Common myeloid progenitor, CD34-positive (primary cell): ENCODE measurements around the gene ASIC1.
"Not testable (repeated sequence)": the region's sequence is repeated elsewhere in the genome, so short reads cannot be mapped to it uniquely, and the experiment has no call there.

Source experiments
- CTCF ChIA-PET: fragments of 350-600 bp; sonication (Branson Sonifier 250); formaldehyde crosslinking; loops from one replicate; lab custom pipeline; 2021; ENCODE audit warnings: antibody characterized with exemption; lab: Charles Lee
- POLR2A ChIA-PET: fragments of 350-600 bp; sonication (Branson Sonifier 250); formaldehyde crosslinking; loops from one replicate; lab custom pipeline; 2021; ENCODE audit warnings: antibody characterized with exemption; lab: Charles Lee
- DNase-seq, 3 donors: peaks; one replicate each; pipeline versions ENCODE4 v3.0.0 to v3.0.0-alpha.2; 2013
- H3K27ac ChIP-seq, 2 experiments: 1 replicate in 1 of 2; 2 replicates in 1 of 2; pipeline ENCODE4 v1.7.0; 2013; ENCODE audit warnings: inconsistent platforms in 2 of 2, low read length in 2 of 2, mild to moderate bottlenecking in 2 of 2, low read depth in 1 of 2, moderate library complexity in 1 of 2; ENCODE audit not compliant: severe bottlenecking in 2 of 2, insufficient read depth in 1 of 2, poor library complexity in 1 of 2
- H3K27me3 ChIP-seq, 5 experiments: replicated peaks in 2 of 5; 1 replicate in 3 of 5; 2 replicates in 2 of 5; pipeline versions ENCODE4 v1.6.1 to v1.7.0; 2013; ENCODE audit warnings: low read length in 4 of 5, mild to moderate bottlenecking in 2 of 5, moderate library complexity in 2 of 5, inconsistent platforms in 1 of 5; ENCODE audit not compliant: insufficient read depth in 5 of 5, control insufficient read depth in 4 of 5
- H3K36me3 ChIP-seq, 4 experiments: 1 replicate in 2 of 4; 2 replicates in 2 of 4; pipeline versions ENCODE4 v1.6.1 to v1.7.0; 2013; ENCODE audit warnings: low read length in 3 of 4, control low read depth in 1 of 4, mild to moderate bottlenecking in 1 of 4; ENCODE audit not compliant: control insufficient read depth in 4 of 4, insufficient read depth in 4 of 4
- H3K4me1 ChIP-seq, 4 experiments: 1 replicate in 3 of 4; 2 replicates in 1 of 4; pipeline versions ENCODE4 v1.6.1 to v1.7.1; 2013; ENCODE audit warnings: low read length in 3 of 4, mild to moderate bottlenecking in 3 of 4, control low read depth in 1 of 4, inconsistent platforms in 1 of 4, moderate library complexity in 1 of 4; ENCODE audit not compliant: control insufficient read depth in 4 of 4, insufficient read depth in 4 of 4; ENCODE audit errors: control extremely low read depth in 1 of 4
- H3K4me3 ChIP-seq, 7 experiments: 1 replicate in 4 of 7; 2 replicates in 3 of 7; pipeline versions ENCODE4 v1.5.1 to v1.7.0; 2013; ENCODE audit warnings: mild to moderate bottlenecking in 7 of 7, low read length in 6 of 7, moderate library complexity in 6 of 7, inconsistent platforms in 2 of 7, low read depth in 2 of 7, control low read depth in 1 of 7; ENCODE audit not compliant: insufficient read depth in 4 of 7, control insufficient read depth in 1 of 7; ENCODE audit errors: extremely low read depth in 1 of 7
- H3K9me3 ChIP-seq, 5 experiments: 1 replicate in 4 of 5; 2 replicates in 1 of 5; pipeline versions ENCODE4 v1.6.1 to v1.7.1; 2013; ENCODE audit warnings: low read length in 4 of 5, mild to moderate bottlenecking in 2 of 5, inconsistent platforms in 1 of 5, low read depth in 1 of 5, moderate library complexity in 1 of 5; ENCODE audit not compliant: control insufficient read depth in 4 of 5, insufficient read depth in 2 of 5; ENCODE audit errors: control extremely low read depth in 1 of 5
- WGBS: methylation state at CpG from one replicate; pipeline ENCODE4 v1.1.5; 2013; ENCODE audit not compliant: insufficient coverage; 5-methylcytosine and 5-hydroxymethylcytosine counted together

The ASIC1 gene

GRCh38 chr12:50079771-50080170, 22.4 kb downstream of the ASIC1 start:
- Histone ChIP-seq H3K4me3 (no peak overlapping the region), H3K27me3 (peaks cover 0 to 2% (median 0%) of the 10 kb centered on the region in 5 experiments), H3K9me3 (no peaks in the 10 kb centered on the region), H3K36me3 (no peaks in the 10 kb centered on the region), H3K27ac (no peak overlapping the region), H3K4me1 (peaks cover 0 to 8% (median 5%) of the 10 kb centered on the region in 4 experiments)
- ChIA-PET POLR2A (interaction anchor here (0.5 kb wide), 1 partner anchor 949 kb away, joined by 4 read pairs; no protein-coding TSS in a partner anchor), CTCF (interaction anchor here (1.2 to 6.9 kb wide), 5 partner anchors 10 to 134 kb away, joined by 3 to 33 read pairs (median 11); partner anchors contain the start of gene COX14)
- DNase-seq, result no peak
- WGBS, result 100% methylated on average over 5 of the region's 5 CpGs

GRCh38 chr12:50081096-50081808, 23.9 kb downstream of the ASIC1 start:
- no peaks in the 10 kb centered on the region for H3K36me3 ChIP-seq
- WGBS, result 75% methylated on average over 27 of the region's 46 CpGs
- H3K4me3 ChIP-seq, result no peak overlapping the region
- CTCF ChIA-PET, result no interaction called here
- no peaks in the 10 kb centered on the region for H3K27me3 ChIP-seq
- no peak for DNase-seq
- POLR2A ChIA-PET, result no interaction called here
- peaks cover 4 to 15% (median 10%) of the 10 kb centered on the region in 4 experiments for H3K4me1 ChIP-seq
- H3K9me3 ChIP-seq, result no peaks in the 10 kb centered on the region
- H3K27ac ChIP-seq, result no peak overlapping the region

- WGBS, result 98% methylated on average over 5 of the region's 7 CpGs
- CTCF ChIA-PET, result interaction anchor here (0.6 to 10.4 kb wide), 7 partner anchors 9 to 233 kb away, joined by 3 to 168 read pairs (median 4); partner anchors contain the start of genes COX14 and GPD1
- peaks cover 4 to 15% (median 10%) of the 10 kb centered on the region in 4 experiments for H3K4me1 ChIP-seq
- no peaks in the 10 kb centered on the region for H3K9me3 ChIP-seq
- POLR2A ChIA-PET, result no interaction called here
- DNase-seq, result no peak
- no peaks in the 10 kb centered on the region for H3K27me3 ChIP-seq
- H3K4me3 ChIP-seq, result no peak overlapping the region
- no peak overlapping the region for H3K27ac ChIP-seq
- peaks cover 9 to 12% (median 11%) of the 10 kb centered on the region in 4 experiments for H3K36me3 ChIP-seq
Observed at GRCh38 chr12:50082644-50083043, 25.2 kb downstream of the ASIC1 start.

DNA sequence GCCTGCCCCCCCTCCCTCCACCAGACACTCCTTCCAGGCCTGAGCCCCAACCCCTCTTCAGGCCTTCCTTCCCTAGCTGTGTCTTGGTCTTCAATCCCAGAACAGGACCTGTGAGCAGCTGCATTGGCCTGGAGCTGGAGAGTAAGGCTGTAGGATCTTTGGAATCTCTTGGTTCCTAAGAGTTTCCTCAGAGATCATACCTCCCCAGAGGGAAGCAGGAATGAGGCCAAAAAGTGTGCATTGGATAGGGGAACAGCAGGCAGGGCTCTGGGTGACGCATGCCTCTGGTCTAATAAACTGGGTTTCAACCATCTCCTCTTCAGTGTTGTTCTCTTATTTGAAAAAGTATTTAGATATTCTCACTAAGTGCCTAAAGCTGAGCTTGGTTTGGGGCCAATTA, 25.9 kb downstream of the ASIC1 start:
- CTCF ChIA-PET, result interaction anchor here (0.9 to 10.4 kb wide), 9 partner anchors 8 to 117 kb away, joined by 3 to 168 read pairs (median 4); partner anchors contain the start of genes COX14 and GPD1

GRCh38 chr12:50084409-50084774, 27.0 kb downstream of the ASIC1 start:
- not testable (repeated sequence) for H3K9me3 ChIP-seq, DNase-seq, H3K27me3 ChIP-seq
- Histone ChIP-seq H3K4me3 (peak overlapping the region; percentile 21 to 99 (median 94)), H3K27ac (peak overlapping the region; percentile 64 to 85), H3K36me3 (peaks cover 11 to 28% (median 21%) of the 10 kb centered on the region in 4 experiments), H3K4me1 (peaks cover 4 to 15% (median 10%) of the 10 kb centered on the region in 4 experiments)
- POLR2A ChIA-PET, result interaction anchor here (0.6 to 1.8 kb wide), 4 partner anchors 28 to 93 kb away, joined by 3 to 10 read pairs (median 5); partner anchors contain the start of genes CERS5 and COX14
- WGBS, result 7% methylated on average over 3 of the region's 7 CpGs
- CTCF ChIA-PET, result interaction anchor here (0.6 to 10.4 kb wide), 14 partner anchors 10 to 240 kb away, joined by 3 to 168 read pairs (median 4); partner anchors contain the start of genes CERS5, COX14 and GPD1

More for the DNA sequence above, 25.9 kb downstream of the ASIC1 start:
- POLR2A ChIA-PET, result no interaction called here
- WGBS, result 100% methylated on average over 1 of the region's 1 CpG
- Histone ChIP-seq H3K27me3 (no peaks in the 10 kb centered on the region), H3K4me1 (peaks cover 4 to 15% (median 10%) of the 10 kb centered on the region in 4 experiments), H3K36me3 (peaks cover 9 to 18% (median 14%) of the 10 kb centered on the region in 4 experiments), H3K4me3 (no peak overlapping the region), H3K9me3 (no peaks in the 10 kb centered on the region), H3K27ac (no peak overlapping the region)
- no peak for DNase-seq

- Histone ChIP-seq H3K4me1 (peaks cover 4 to 15% (median 10%) of the 10 kb centered on the region in 4 experiments), H3K27me3 (no peaks in the 10 kb centered on the region), H3K27ac (peak within 1 kb of the TSS; percentile 64 to 85), H3K4me3 (peak within 1 kb of the TSS; percentile 42 to 99 (median 94)), H3K9me3 (no peaks in the 10 kb centered on the region), H3K36me3 (peaks cover 13 to 34% (median 27%) of the 10 kb centered on the region in 4 experiments)
- POLR2A ChIA-PET, result interaction anchor here (0.6 to 1.8 kb wide), 5 partner anchors 11 to 92 kb away, joined by 3 to 10 read pairs (median 5); partner anchors contain the start of genes CERS5 and COX14
- peak; percentile 92 to 97 (median 94) for DNase-seq
- CTCF ChIA-PET, result interaction anchor here (0.6 to 10.4 kb wide), 17 partner anchors 10 to 241 kb away, joined by 3 to 168 read pairs (median 3); partner anchors contain the start of genes CERS5, COX14 and GPD1
- WGBS, result 0% methylated on average over 47 of the region's 69 CpGs
Observed at GRCh38 chr12:50084775-50085614, 27.6 kb downstream of the ASIC1 start, which contains the start of gene SMARCD1. Gene SMARCD1, plus strand, starts transcription at chr12:50085342. Its CDS starts 28 bp downstream, at chr12:50085370.
